Esophagus mucosa (tissue), 1 donor: ENCODE results near the gene FAM186B. TPM values are rescaled to one million over a fixed set of nuclear protein-coding genes. Genes with fewer than 3 reads are reported as not detected.

Experiments
- ATAC-seq: fragments of 200-7000 bp; cut with Tn5 transposase; one replicate; pipeline ENCODE4 v1.9.1; 2020
- total RNA-seq: library from RNA; stranded (reverse); gene quantifications from one replicate; pipeline ENCODE4 v1.2.4, GENCODE V29; 2023
- donor health status: DM: yes; HTN: yes; CAD: no.

Gene FAM186B
- total RNA-seq, 1 donor from 2014 or later = 0.36 TPM

- no peak for ATAC-seq
These were observed 39.1 kb downstream of the FAM186B start for GRCh38 chr12:49566361-49566760.

GRCh38 chr12:49565406-49566265 is 39.8 kb downstream of the FAM186B start:
- ATAC-seq = no peak

GRCh38 chr12:49564686-49565405 is 40.6 kb downstream of the FAM186B start:
- ATAC-seq = no peak

GRCh38 chr12:49563951-49564685 is 41.3 kb downstream of the FAM186B start:
- ATAC-seq = no peak

GRCh38 chr12:49562831-49563230 is 42.6 kb downstream of the FAM186B start:
- no peak for ATAC-seq

GRCh38 chr12:49562233-49562632 is 43.2 kb downstream of the FAM186B start:
- ATAC-seq = no peak

- no peak for ATAC-seq
These were observed 44.7 kb downstream of the FAM186B start for GRCh38 chr12:49560695-49561094.

GRCh38 chr12:49559011-49559675 is 46.3 kb downstream of the FAM186B start:
- ATAC-seq = no peak

GRCh38 chr12:49558526-49558925 is 46.9 kb downstream of the FAM186B start:
- no peak for ATAC-seq

GRCh38 chr12:49557917-49558215 is 47.6 kb downstream of the FAM186B start:
- ATAC-seq = no peak

GRCh38 chr12:49557187-49557916 is 48.1 kb downstream of the FAM186B start:
- peak; percentile 4 for ATAC-seq

- ATAC-seq = no peak
These were observed 48.9 kb downstream of the FAM186B start for GRCh38 chr12:49556391-49557186.

- ATAC-seq = no peak
These were observed 49.6 kb downstream of the FAM186B start for GRCh38 chr12:49555631-49556390.

GRCh38 chr12:49554266-49554665 is 51.2 kb downstream of the FAM186B start:
- ATAC-seq = no peak

GRCh38 chr12:49553512-49554088 is 51.8 kb downstream of the FAM186B start:
- peak; percentile 47 for ATAC-seq

- no peak for ATAC-seq
These were observed 52.5 kb downstream of the FAM186B start for GRCh38 chr12:49552899-49553298.

- ATAC-seq = no peak
These were observed 53.0 kb downstream of the FAM186B start for GRCh38 chr12:49552425-49552824.

- peak; percentile 62 for ATAC-seq
These were observed 53.4 kb downstream of the FAM186B start for GRCh38 chr12:49552014-49552413.

GRCh38 chr12:49550693-49551252 is 54.7 kb downstream of the FAM186B start:
- ATAC-seq = no peak
